Stomach (tissue), 4 donors: ENCODE measurements around the gene RELN.

ENCODE experiments used
- POLR2AphosphoS5 ChIP-seq, 3 donors: sonication (generic); formaldehyde crosslinking; IDR thresholded peaks; one replicate each; pipeline ENCODE4 v1.6.1; 2016; ENCODE audit warnings: antibody characterized with exemption in 3 of 3
- TF ChIP-seq, protein P1 (sequence below), 7 experiments: fragments of 450-650 bp in 4 of 7; fragments of 200-600 bp in 3 of 7; sonication (generic) in 3 of 7; IDR thresholded peaks; one replicate each; pipeline ENCODE4 v1.5.1; 2016 to 2019; ENCODE audit warnings: antibody characterized with exemption in 7 of 7, control low read depth in 2 of 7, mild to moderate bottlenecking in 1 of 7

GRCh38 chr7:103569621-103570305 is 419.7 kb downstream of the RELN start:
- TF ChIP-seq, protein P1, sequence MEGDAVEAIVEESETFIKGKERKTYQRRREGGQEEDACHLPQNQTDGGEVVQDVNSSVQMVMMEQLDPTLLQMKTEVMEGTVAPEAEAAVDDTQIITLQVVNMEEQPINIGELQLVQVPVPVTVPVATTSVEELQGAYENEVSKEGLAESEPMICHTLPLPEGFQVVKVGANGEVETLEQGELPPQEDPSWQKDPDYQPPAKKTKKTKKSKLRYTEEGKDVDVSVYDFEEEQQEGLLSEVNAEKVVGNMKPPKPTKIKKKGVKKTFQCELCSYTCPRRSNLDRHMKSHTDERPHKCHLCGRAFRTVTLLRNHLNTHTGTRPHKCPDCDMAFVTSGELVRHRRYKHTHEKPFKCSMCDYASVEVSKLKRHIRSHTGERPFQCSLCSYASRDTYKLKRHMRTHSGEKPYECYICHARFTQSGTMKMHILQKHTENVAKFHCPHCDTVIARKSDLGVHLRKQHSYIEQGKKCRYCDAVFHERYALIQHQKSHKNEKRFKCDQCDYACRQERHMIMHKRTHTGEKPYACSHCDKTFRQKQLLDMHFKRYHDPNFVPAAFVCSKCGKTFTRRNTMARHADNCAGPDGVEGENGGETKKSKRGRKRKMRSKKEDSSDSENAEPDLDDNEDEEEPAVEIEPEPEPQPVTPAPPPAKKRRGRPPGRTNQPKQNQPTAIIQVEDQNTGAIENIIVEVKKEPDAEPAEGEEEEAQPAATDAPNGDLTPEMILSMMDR (IDR thresholded peaks at IDR 0.05) = no peak
- no peak for TF ChIP-seq POLR2AphosphoS5 (IDR thresholded peaks at IDR 0.05)
